HG03565 (cell line): ENCODE measurements around the gene EPM2A.
"Not testable (repeated sequence)": the region's sequence is repeated elsewhere in the genome, so short reads cannot be mapped to it uniquely, and the experiment has no call there.

Experiments used
- ATAC-seq: cut with Tn5 transposase; IDR thresholded peaks from one replicate; pipeline ENCODE4 v1.9.1; 2021; ENCODE audit warnings: mild to moderate bottlenecking, moderate library complexity; ENCODE audit not compliant: unreplicated experiment

The EPM2A gene

GRCh38 chr6:145735356-145736165, at the start of gene EPM2A:
Gene EPM2A (minus strand): TSS chr6:145735520. CDS start chr6:145735498, 22 bp downstream.
- ATAC-seq, result peak; percentile 83

GRCh38 chr6:145784683-145785082, 49.4 kb upstream of the EPM2A start:
- peak; percentile 79 for ATAC-seq

- no peak for ATAC-seq
These were observed 48.5 kb upstream of the EPM2A start for GRCh38 chr6:145783796-145784195.

GRCh38 chr6:145772846-145773245, 37.5 kb upstream of the EPM2A start:
- no peak for ATAC-seq

- no peak for ATAC-seq
These were observed 30.1 kb upstream of the EPM2A start for GRCh38 chr6:145765449-145765848.

- ATAC-seq, result no peak
These were observed 28.4 kb upstream of the EPM2A start for GRCh38 chr6:145763742-145764141.

- no peak for ATAC-seq
These were observed 26.3 kb upstream of the EPM2A start for GRCh38 chr6:145761584-145761983.

GRCh38 chr6:145758113-145758512, 22.8 kb upstream of the EPM2A start:
- no peak for ATAC-seq

GRCh38 chr6:145756170-145756662, 20.9 kb upstream of the EPM2A start:
- ATAC-seq, result no peak

- ATAC-seq, result no peak
These were observed 20.4 kb upstream of the EPM2A start for GRCh38 chr6:145755682-145756081.

GRCh38 chr6:145752638-145753037, 17.3 kb upstream of the EPM2A start:
- no peak for ATAC-seq

GRCh38 chr6:145749632-145750031, 14.3 kb upstream of the EPM2A start:
- peak; percentile 79 for ATAC-seq

GRCh38 chr6:145745861-145746260, 10.5 kb upstream of the EPM2A start:
- ATAC-seq, result no peak

GRCh38 chr6:145744619-145745018, 9.3 kb upstream of the EPM2A start:
- no peak for ATAC-seq

- no peak for ATAC-seq
These were observed 8.0 kb upstream of the EPM2A start for GRCh38 chr6:145743332-145743731.

GRCh38 chr6:145742472-145742871, 7.2 kb upstream of the EPM2A start:
- ATAC-seq, result not testable (repeated sequence)

- not testable (repeated sequence) for ATAC-seq
These were observed 4.4 kb upstream of the EPM2A start for GRCh38 chr6:145739685-145740084.

GRCh38 chr6:145738265-145738664, 2.9 kb upstream of the EPM2A start:
- ATAC-seq, result no peak

- no peak for ATAC-seq
These were observed 1.4 kb upstream of the EPM2A start for GRCh38 chr6:145736661-145737144.

GRCh38 chr6:145734486-145735355, 599 bp downstream of the EPM2A start:
- ATAC-seq, result peak; percentile 53

GRCh38 chr6:145733810-145734209, 1.5 kb downstream of the EPM2A start:
- ATAC-seq, result no peak
